Thymus (tissue), 11 donors: ENCODE data around the gene USP33. TPM values are rescaled to one million over a fixed set of nuclear protein-coding genes. Genes with fewer than 3 reads are reported as not detected.
"Not testable (repeated sequence)": the region's sequence is repeated elsewhere in the genome, so short reads cannot be mapped to it uniquely, and the experiment has no call there.

Experiments
- DNase-seq, 9 donors: peaks; one replicate each; pipeline ENCODE4 v3.0.0-alpha.2; 2013; ENCODE audit warnings: low spot score in 9 of 9, low read depth in 6 of 9, missing footprints in 1 of 9
- H3K27ac ChIP-seq, 2 donors: one replicate each; pipeline ENCODE4 v1.5.1; 2013; ENCODE audit warnings: control low read depth in 1 of 2, low read depth in 1 of 2, low read length in 1 of 2, mild to moderate bottlenecking in 1 of 2, moderate library complexity in 1 of 2
- H3K27me3 ChIP-seq, 2 donors: one replicate each; pipeline ENCODE4 v1.5.1; 2013; ENCODE audit warnings: low read length in 1 of 2; ENCODE audit not compliant: control insufficient read depth in 2 of 2, insufficient read depth in 1 of 2
- H3K36me3 ChIP-seq, 2 donors: one replicate each; pipeline ENCODE4 v1.5.1; 2013; ENCODE audit warnings: low read length in 1 of 2, mild to moderate bottlenecking in 1 of 2, moderate library complexity in 1 of 2; ENCODE audit not compliant: control insufficient read depth in 2 of 2, insufficient read depth in 2 of 2
- H3K4me1 ChIP-seq, 2 donors: one replicate each; pipeline ENCODE4 v1.5.1; 2013; ENCODE audit warnings: low read length in 2 of 2; ENCODE audit not compliant: control insufficient read depth in 2 of 2, insufficient read depth in 2 of 2
- H3K4me3 ChIP-seq, 2 donors: one replicate each; pipeline ENCODE4 v1.5.1; 2013; ENCODE audit warnings: low read length in 2 of 2, control low read depth in 1 of 2, mild to moderate bottlenecking in 1 of 2
- H3K9me3 ChIP-seq, 2 donors: one replicate each; pipeline ENCODE4 v1.5.1; 2013; ENCODE audit warnings: low read length in 1 of 2, mild to moderate bottlenecking in 1 of 2; ENCODE audit not compliant: control insufficient read depth in 2 of 2, insufficient read depth in 1 of 2
- WGBS: extraction: QIAGEN DNeasy Blood & Tissue Kit; methylation state at CpG from one replicate; pipeline ENCODE4 v1.1.7; 2013; 5-methylcytosine and 5-hydroxymethylcytosine counted together
- polyA plus RNA-seq: library from polyadenylated mRNA; stranded (reverse); fragments of 200-250 nt; gene quantifications from one replicate; pipeline ENCODE4 v1.2.3, GENCODE V29; 2013
- total RNA-seq: library from RNA; stranded (reverse); fragments of 120-200 nt; gene quantifications from one replicate; pipeline ENCODE4 v1.2.4, GENCODE V29; 2013
- donor health status: healthy.

USP33 gene
- total and polyA plus RNA-seq, 2 donors = 45.4 to 48.8 TPM

DNA sequence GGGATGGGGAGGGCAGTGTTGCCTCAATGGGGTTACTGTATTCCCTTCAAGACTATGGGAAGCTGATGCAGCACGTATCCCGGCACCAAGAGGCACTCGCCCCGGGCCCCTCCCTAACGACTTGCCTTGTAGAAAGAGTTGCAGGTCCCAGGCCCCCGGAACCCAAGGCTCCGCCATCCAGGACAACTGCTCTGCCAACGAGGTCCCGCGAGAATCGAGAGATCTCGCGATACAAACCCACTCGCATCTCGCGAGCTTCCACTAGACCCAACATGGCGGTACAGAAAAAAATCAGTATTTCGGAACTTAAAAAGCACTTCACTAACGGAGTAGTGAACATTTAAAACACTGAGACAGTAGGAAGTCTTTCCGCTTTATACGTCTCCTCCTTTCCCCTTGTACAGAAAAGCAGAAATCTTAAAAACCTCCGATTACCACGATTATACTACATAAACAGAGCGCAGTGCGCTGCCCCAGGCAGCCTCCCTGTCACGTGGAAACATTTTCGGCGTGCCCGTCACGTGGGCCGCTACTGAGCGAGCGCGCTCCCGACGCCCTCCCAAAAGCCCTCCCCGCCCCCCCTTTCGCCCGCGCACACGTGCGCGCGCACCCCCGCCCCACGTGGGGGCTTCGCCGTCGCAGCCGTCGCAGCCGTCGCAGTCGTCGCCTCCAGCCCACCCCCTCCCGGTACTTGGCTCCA, 77.0 kb downstream of the USP33 start, which contains the start of gene ZZZ3:
ZZZ3 (minus strand) TSS at position 199 of the 700 bp plus-strand sequence. CDS start 49,304 bp downstream, outside the sequence.
- peaks cover 5 to 8% of the 10 kb centered on the region in 2 donors for H3K4me1 ChIP-seq
- no peaks in the 10 kb centered on the region for H3K36me3 ChIP-seq
- peak; percentile 95 to 100 (median 98) for DNase-seq
- no peaks in the 10 kb centered on the region for H3K27me3 ChIP-seq
- H3K4me3 ChIP-seq = peak within 1 kb of the TSS; percentile 91 to 93
- under 1% methylated on average over 56 of the region's 56 CpGs for WGBS
- H3K27ac ChIP-seq = peak within 1 kb of the TSS; percentile 100
- H3K9me3 ChIP-seq = no peaks in the 10 kb centered on the region

DNA sequence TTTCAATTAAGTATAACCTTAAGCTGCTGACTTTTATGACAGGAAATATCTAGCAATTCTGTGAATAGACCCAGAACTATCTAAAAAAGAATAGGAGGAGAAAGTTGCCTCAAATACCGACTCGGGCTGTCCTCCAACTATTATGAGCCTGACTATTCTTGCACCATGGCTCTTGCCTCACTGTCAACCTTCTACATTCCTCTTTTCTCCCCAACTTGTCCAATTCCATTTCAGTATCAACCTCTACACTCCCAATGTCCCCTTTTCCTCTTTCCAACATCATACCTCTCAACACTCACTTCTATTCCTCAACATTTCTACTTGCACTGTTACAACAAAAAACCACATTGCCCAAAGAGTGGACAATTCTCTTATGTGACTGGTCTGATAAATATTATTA, 79.5 kb downstream of the USP33 start:
- DNase-seq = no peak
- 96% methylated on average over 2 of the region's 2 CpGs for WGBS

DNA sequence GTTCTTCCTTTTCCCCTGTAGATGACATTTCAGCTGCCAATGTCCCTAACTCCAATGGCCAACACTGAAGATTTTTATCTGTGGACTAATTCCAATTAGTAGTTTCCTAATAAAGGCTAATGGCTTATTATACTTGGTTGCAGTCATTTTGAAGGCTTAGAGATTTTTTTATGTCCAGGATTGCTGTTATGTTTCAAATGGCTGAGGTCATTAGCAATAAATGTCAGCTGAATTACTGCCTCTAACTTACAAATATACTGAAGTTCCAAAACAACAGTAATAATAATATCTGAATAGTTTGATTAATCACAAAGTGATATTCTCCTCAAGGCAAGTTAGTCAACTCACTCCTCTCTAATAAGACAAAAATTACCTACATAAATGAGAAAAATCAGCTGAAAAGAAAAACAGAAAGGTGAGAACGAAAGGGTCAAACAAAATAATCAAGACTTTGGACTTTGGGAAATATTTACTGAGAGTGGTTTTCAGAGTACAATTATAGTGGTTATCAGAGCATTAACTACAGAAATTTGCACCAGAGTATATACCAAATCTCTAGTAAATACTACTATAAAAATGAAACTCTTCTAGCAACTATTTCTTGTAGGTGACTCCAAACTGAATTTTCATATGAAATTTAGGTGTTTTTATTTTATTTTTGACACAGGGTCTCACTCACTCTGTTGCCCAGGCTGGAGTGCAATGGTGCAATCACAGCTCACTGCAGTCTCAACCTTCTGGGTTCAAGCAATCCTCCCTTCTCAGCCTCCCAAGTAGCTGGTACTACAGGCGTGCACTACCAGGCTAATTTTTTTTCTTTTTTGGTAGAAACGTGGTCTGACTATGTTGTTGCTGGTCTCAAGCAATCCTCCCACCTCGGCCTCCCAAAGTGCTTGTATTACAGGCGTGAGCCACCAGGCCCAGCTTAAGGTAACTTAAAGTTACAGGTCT, 80.7 kb downstream of the USP33 start:
- Histone ChIP-seq H3K36me3 (no peaks in the 10 kb centered on the region), H3K4me3 (no peak overlapping the region), H3K4me1 (peaks cover 5% of the 10 kb centered on the region in 2 donors), H3K27me3 (no peaks in the 10 kb centered on the region), H3K9me3 (no peaks in the 10 kb centered on the region), H3K27ac (no peak overlapping the region)
- no peak for DNase-seq
- 97% methylated on average over 5 of the region's 5 CpGs for WGBS

More for the DNA sequence above, 79.5 kb downstream of the USP33 start:
- Histone ChIP-seq H3K4me3 (no peak overlapping the region), H3K4me1 (peaks cover 5 to 8% of the 10 kb centered on the region in 2 donors), H3K36me3 (no peaks in the 10 kb centered on the region), H3K27me3 (no peaks in the 10 kb centered on the region), H3K9me3 (no peaks in the 10 kb centered on the region), H3K27ac (no peak overlapping the region)

DNA sequence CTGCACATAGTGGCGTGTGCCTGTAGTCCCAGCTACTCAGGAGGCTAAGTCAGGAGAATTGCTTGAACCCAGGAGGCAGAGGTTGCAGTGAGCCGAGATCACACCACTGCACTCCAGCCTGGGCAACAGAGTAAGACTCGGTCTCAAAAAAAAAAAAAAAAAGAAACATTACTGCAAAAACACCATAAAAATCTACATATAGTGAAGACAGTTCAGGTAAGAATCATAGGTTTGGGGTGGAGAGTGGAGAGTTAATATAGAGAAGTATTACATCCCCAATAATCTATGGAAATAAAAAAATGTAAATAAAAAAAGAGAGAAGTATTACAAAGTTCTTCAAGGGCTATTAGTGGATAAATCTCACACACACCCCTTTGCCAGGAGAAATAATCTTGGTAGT, 84.8 kb downstream of the USP33 start:
- H3K27me3 ChIP-seq, H3K9me3 ChIP-seq, H3K27ac ChIP-seq, DNase-seq, H3K4me3 ChIP-seq, H3K36me3 ChIP-seq, H3K4me1 ChIP-seq: not testable (repeated sequence)
- WGBS = 99% methylated on average over 3 of the region's 3 CpGs

DNA sequence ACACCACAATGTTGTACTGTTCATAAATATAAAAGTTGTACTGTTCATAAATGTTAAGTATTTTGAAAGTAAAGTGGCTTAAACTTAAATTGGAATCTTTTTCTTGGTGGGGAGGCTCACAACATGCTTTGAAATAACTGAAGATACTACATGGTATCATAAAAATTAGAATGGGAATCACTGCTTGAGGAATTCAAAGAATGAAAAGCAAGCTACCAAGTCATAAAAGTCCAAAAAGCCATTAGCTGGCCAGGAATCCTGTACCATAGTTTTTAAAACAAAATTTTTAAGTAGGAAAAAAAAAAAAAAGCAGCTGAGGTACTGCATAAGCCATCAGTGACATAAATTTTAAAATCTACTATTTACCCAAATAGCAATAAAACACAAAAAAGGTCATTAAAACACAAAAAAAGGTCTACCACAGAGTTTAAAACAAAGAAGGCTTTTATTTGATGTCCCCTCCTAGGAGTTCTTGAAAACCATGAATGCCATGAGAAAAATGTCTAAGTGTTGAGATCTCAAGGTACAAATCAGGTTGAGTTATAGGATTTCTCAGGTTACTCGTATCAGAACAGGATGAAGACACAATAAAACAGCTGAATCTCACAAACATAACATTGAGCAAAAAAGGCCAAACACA, 85.8 kb downstream of the USP33 start:
- WGBS = 100% methylated on average over 1 of the region's 1 CpG
- H3K4me1 ChIP-seq = no peaks in the 10 kb centered on the region
- no peak overlapping the region for H3K27ac ChIP-seq
- no peaks in the 10 kb centered on the region for H3K36me3 ChIP-seq
- H3K27me3 ChIP-seq = no peaks in the 10 kb centered on the region
- no peak overlapping the region for H3K4me3 ChIP-seq
- no peaks in the 10 kb centered on the region for H3K9me3 ChIP-seq
- no peak for DNase-seq

DNA sequence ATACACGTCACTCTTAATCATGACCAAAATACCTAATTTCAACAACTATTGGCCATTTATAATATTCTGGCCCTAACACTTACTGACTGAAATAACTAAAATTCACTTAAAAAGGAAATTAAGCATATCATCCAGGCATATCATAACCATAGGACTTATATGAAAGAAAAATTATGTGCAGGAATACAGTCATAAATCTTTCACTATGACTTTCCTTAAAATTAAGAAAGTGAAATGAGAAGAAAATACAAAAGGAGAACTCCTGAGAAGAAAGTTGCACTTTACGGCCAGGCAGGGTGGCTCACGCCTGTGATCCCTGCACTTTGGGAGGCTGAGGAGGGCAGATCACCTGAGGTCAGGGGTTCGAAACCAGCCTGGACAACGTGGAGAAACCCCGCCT, 86.6 kb downstream of the USP33 start:
- WGBS = 97% methylated on average over 6 of the region's 6 CpGs
- Histone ChIP-seq H3K27me3 (no peaks in the 10 kb centered on the region), H3K27ac (no peak overlapping the region), H3K9me3 (no peaks in the 10 kb centered on the region), H3K4me1 (no peaks in the 10 kb centered on the region), H3K36me3 (no peaks in the 10 kb centered on the region), H3K4me3 (no peak overlapping the region)
- no peak for DNase-seq

DNA sequence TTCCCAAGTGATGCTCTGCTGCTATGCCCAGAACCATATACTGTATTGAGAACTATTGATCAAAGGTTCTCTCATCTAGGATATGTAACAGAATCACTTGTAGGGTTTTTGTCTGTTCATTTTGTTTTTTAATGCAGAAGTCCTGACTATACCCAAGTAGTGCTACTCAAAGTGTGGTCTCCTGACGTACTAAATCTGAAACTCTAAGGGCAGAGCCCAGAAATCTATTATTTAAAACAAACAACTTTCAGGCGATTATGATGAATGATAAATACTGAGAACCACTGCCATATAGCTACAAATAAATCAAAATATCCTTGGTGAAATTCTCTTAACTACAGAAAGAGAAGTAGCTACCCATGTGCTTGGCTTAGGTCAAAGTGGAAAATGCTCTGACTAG, 87.3 kb downstream of the USP33 start:
- Histone ChIP-seq H3K36me3 (no peaks in the 10 kb centered on the region), H3K4me1 (no peaks in the 10 kb centered on the region), H3K9me3 (no peaks in the 10 kb centered on the region), H3K4me3 (no peak overlapping the region), H3K27me3 (no peaks in the 10 kb centered on the region), H3K27ac (no peak overlapping the region)
- WGBS = 95% methylated on average over 2 of the region's 2 CpGs
- no peak for DNase-seq

DNA sequence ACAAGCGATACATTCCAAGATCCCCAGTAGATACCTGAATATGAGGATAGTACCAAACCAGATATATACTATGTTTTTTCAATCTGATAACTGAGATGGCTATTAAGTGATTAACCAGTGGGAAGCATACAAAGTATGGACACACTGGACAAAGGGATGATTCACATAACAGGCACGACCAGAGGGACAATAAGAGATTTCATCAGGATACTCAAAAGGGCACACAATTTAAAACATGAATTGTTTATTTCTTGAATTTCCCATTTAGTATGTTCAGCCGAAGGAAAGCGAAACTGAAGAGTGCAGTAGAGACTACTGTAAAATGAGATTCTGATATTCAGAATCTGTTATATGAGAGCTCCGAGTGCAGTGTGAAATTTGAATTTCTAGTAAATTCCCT, 87.8 kb downstream of the USP33 start:
- Histone ChIP-seq H3K4me1 (no peaks in the 10 kb centered on the region), H3K27ac (no peak overlapping the region), H3K27me3 (no peaks in the 10 kb centered on the region), H3K4me3 (no peak overlapping the region), H3K36me3 (no peaks in the 10 kb centered on the region), H3K9me3 (no peaks in the 10 kb centered on the region)
- no peak for DNase-seq
- 94% methylated on average over 5 of the region's 5 CpGs for WGBS

DNA sequence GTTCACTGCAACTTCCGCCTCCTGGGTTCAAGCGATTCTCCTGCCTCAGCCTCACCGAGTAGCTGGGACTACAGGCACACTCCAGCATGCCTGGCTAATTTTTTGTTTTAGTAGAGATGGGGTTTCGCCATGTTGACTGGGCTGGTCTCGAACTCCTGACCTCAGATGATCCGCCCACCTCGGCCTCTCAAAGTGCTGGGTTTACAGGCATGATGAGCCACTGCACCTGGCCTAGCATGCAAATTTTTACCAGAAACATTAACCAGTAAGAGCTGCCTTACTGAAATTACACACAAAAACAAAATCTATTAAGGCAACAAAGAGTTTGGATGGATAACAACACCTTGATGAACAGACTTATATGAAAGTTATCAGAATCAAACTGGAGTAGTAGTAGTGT, 89.3 kb downstream of the USP33 start:
- Histone ChIP-seq H3K4me1 (no peaks in the 10 kb centered on the region), H3K36me3 (no peaks in the 10 kb centered on the region), H3K27me3 (no peaks in the 10 kb centered on the region), H3K27ac (no peak overlapping the region), H3K4me3 (no peak overlapping the region), H3K9me3 (no peaks in the 10 kb centered on the region)
- 98% methylated on average over 7 of the region's 7 CpGs for WGBS
- DNase-seq = no peak
